ENCODE measurements around the gene TRIM47.
"Not testable (repeated sequence)": the region's sequence is repeated elsewhere in the genome, so short reads cannot be mapped to it uniquely, and the experiment has no call there.

DNA sequence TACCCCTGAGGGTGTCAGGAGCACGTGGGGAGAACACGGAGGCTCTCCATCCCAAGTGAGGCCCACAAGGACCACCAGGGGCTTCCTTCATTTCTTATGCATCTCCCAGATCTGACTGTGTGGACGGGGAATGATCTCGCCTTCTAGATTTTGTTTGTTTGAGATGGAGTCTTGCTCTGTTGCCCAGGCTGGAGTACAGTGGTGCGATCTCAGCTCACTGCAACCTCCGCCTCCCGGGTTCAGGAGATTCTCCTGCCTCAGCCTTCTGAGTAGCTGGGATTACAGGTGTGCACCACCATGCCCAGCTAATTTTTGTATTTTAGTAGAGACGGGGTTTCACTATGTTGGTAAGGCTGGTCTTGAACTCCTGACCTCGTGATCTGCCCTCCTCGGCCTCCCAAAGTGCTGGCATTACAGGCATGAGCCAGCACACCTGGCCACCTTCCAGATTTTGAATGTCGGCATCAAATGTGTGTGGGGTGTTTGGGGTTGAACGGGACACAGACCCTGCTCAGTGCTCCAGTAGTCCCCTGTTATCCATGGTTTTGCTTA, 9.6 kb downstream of the TRIM47 start:
- TF ChIP-seq, protein P1, sequence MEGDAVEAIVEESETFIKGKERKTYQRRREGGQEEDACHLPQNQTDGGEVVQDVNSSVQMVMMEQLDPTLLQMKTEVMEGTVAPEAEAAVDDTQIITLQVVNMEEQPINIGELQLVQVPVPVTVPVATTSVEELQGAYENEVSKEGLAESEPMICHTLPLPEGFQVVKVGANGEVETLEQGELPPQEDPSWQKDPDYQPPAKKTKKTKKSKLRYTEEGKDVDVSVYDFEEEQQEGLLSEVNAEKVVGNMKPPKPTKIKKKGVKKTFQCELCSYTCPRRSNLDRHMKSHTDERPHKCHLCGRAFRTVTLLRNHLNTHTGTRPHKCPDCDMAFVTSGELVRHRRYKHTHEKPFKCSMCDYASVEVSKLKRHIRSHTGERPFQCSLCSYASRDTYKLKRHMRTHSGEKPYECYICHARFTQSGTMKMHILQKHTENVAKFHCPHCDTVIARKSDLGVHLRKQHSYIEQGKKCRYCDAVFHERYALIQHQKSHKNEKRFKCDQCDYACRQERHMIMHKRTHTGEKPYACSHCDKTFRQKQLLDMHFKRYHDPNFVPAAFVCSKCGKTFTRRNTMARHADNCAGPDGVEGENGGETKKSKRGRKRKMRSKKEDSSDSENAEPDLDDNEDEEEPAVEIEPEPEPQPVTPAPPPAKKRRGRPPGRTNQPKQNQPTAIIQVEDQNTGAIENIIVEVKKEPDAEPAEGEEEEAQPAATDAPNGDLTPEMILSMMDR (IDR thresholded peaks at IDR 0.05): not testable (repeated sequence)
- TF ChIP-seq POLR2AphosphoS5, POLR2A (IDR thresholded peaks at IDR 0.05): not testable (repeated sequence)

Data from stomach (tissue), 4 donors.